Skin epidermis (tissue), 12 donors: ENCODE results near the gene SSH2.

Source experiments
- H3K27ac ChIP-seq, 21 experiments: fragments of 200-600 bp; sonication (generic) in 11 of 21; one replicate each; pipeline ENCODE4 v1.5.0; 2020; ENCODE audit warnings: mild to moderate bottlenecking in 3 of 21, inconsistent platforms in 2 of 21, moderate library complexity in 2 of 21
- H3K4me3 ChIP-seq, 7 experiments: fragments of 200-600 bp; sonication (generic) in 2 of 7; one replicate each; pipeline ENCODE4 v1.5.0; 2020; ENCODE audit warnings: inconsistent platforms in 2 of 7, mild to moderate bottlenecking in 2 of 7, moderate library complexity in 1 of 7

Gene SSH2

GRCh38 chr17:29622337-29623282 is 307.4 kb downstream of the SSH2 start, which contains the start of gene CORO6:
TSS of gene CORO6 (minus strand) at chr17:29622912. CDS start at chr17:29621421, 1,491 bp downstream.
- Histone ChIP-seq H3K4me3 (peak within 1 kb of the TSS; percentile 47 to 56 (median 52)), H3K27ac (peak within 1 kb of the TSS in 12 of 21 experiments; percentile 2 to 55 (median 32))

- Histone ChIP-seq H3K27ac (peak overlapping the region in 2 of 21 experiments; percentile 17 to 25), H3K4me3 (peak overlapping the region in 6 of 7 experiments; percentile 47 to 56 (median 52))
Observed at GRCh38 chr17:29621751-29622194, 308.3 kb downstream of the SSH2 start.

DNA sequence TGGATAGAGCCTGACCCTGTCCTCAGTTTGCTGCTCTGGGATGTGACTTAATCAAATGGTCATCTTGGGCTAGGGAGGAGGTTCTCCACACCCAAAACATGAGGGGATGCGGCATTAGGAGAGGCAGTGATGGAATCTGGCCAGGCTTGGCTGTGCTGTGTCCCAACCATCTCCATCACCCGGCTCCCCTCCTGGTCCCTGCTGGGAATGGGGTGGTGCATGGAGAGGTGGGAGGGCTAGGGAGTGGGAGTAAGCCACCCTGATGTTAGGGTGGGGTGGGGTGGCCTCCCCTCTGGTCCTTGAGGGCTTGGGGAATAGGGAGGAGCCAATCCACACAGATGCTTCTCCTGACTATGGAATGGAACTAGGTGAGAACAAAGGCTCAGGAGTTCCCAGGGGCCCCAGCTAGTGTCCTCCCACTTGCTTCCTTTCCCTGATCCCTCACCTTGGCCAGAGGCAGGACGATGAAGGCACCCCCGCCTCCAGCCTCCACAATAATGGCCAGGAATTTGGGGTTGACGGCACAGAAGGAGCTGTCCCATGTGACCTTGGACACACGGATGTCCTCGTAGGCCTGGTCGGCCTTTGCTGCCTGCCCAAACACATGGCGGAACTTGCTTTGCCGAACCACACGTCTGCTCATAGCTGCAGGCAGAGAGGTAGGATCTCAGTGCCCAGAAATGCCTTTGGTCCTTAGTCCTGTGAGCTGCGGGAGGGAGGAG is 309.1 kb downstream of the SSH2 start:
- no peak overlapping the region for H3K4me3 ChIP-seq
- H3K27ac ChIP-seq: no peak overlapping the region

DNA sequence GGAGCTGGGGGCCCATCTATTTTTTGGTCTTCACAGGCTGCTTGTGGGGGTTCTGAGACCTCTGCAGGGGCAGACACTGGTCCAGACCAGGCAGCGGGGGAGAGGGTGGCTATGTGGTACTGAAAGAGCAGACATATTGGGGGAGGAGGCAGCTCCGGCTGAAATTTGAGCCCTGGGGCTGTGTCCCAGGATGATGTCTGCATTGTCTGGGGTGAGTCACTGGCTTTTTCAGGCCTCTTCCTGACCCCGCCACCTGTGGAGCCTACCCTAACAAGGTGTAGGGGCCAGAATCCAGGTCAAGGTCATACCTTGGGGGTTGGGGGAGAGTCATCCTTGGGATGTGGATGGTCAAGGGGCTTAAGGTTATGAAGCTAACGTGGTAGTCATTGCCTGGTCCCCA is 309.8 kb downstream of the SSH2 start:
- Histone ChIP-seq H3K27ac (no peak overlapping the region), H3K4me3 (no peak overlapping the region)

DNA sequence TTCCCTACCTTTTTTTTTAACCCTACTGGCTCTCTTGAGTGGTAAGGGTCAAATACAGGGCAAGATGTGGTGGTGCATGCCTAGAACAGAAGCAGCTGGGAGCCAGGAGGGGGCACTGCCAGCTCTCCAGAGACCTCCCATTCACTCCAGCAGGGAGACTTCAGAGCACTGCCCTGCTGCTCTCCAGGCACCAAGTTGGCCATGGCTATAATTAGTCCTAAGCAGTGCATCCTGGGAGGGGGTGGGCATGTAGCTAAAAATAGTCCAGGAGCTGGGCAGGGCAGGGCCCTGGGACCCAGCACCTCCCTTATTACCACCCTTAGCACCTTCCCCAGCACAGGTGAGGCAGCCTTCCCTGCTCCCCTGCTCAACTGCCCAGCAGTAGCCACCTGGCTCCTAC is 310.8 kb downstream of the SSH2 start:
- H3K4me3 ChIP-seq: no peak overlapping the region
- no peak overlapping the region for H3K27ac ChIP-seq

- Histone ChIP-seq H3K4me3 (peak overlapping the region in 5 of 7 experiments; percentile 10 to 44 (median 35)), H3K27ac (peak overlapping the region in 3 of 21 experiments; percentile 0 to 71 (median 14))
Observed at GRCh38 chr17:29618272-29619065, 311.6 kb downstream of the SSH2 start.

DNA sequence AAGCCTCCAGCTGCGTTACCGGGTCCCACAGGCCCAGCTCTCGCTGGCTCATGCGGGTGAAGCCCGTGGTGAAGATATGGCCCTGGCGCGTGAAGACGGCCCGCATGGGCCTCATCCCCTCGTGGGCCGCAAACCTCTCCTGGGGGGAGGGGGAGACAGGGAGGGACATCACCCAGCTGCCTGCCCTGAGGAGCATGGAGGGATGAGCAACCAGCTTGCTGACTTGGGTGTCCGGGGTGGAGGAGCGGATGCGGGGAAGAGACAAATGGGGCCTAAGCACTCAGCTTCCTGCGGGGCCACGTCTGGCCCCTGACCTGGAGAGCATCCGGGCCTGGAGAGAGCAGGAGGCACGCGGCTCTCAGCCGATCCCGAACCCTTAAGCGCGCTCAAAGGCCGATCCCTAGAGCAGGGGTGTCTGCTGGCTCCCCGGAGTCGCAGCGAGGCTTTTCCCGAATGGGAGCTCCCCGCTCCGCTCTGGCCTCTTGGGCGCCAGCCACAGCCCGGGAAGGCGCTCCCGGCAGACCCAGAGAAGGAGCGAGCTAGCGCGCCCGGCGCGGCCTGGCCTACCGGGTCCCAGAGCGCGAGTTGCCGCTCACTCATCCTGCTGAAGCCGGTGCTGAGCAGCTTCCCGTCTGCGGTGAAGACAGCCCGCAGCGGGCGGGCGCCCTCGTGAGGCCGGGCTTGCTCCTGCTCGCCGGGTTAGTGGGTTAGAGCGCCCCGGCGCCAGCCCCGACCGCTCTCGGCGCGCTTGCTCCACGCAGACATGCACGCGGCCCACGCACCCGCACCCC is 312.4 kb downstream of the SSH2 start:
- H3K27ac ChIP-seq: peak overlapping the region in 12 of 21 experiments; percentile 0 to 72 (median 38)

GRCh38 chr17:29617125-29617480 is 312.9 kb downstream of the SSH2 start:
- H3K27ac ChIP-seq: peak overlapping the region in 3 of 21 experiments; percentile 47 to 72 (median 71)
- H3K4me3 ChIP-seq: peak overlapping the region; percentile 10 to 44 (median 30)

More for the DNA sequence above, 312.4 kb downstream of the SSH2 start:
- H3K4me3 ChIP-seq: peak overlapping the region; percentile 10 to 44 (median 30)

DNA sequence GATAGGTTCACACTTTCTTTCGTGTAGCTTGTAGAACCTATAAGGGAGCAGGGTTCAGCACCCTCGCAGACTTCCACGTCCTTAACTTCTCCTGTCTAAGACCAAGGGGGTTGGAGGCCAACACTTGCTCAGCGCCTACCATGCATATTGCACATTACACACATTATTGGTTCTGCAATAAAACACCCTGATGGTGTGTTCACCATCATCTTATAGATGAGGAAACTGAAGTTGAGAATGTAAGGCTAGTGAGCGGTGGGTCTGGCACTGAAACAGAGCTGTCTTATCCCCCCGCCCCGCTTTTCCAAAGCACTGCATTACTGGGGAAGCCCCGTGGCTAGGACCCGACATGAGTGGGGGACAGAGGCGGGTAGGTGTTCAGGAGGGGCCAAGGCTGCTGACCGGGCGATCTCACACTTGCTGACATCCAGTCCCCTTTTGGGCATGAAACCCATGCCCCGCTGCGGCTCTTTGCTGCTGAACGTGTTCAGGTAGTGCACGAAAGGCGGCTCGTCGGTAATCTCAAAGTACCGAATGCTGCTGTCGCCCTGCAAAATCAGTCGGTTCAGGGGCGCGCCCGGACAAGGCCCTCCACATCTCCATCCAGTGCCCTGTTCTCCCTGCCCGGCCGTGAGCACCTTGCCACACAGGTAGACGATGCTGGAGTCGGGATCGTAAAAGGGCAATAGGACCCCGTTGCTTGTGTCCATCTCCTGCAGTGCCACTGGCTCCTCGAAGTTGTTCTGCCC is 313.6 kb downstream of the SSH2 start:
- Histone ChIP-seq H3K27ac (no peak overlapping the region), H3K4me3 (peak overlapping the region; percentile 4 to 44 (median 24))

DNA sequence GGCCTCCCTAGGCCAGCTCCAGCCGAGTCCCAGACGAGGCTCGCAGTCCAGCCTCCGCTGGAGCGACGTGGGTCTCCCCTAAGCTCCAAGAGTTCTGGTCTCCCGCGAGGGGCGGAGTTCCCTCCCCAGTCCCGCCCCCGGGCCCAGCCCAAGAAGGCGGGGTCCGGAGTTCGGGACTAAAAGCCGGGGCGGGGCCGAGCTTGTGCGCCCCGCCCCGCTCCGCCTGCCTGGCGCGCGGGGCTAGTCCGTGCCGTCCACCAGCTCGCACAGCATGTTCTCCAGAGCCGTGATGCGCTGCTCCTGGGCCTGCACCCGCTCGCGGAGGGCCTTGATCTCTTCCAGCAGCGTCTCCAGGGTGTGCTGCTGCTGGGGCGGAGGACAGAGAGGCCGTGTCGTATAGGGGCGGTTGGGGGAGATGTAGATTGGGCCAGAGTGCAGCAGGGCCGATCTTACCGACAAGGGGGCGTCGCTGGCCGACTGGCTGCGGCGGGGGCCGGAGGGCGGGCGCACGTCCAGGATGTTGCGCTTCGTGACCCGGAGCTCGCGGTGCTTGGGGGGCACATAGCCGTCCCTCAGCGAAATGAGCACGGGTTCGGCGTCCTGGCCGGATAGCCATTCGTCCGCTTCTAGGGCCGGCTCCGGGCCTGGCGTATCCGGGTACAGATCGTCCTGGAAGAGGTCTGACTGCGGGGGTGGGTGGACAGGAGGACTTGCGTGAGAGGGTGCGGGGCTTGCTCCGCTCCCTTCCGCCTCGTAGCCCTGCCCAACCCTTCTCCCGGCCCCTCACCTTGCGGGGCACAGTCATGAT is 314.3 kb downstream of the SSH2 start:
- Histone ChIP-seq H3K4me3 (peak overlapping the region; percentile 4 to 44 (median 24)), H3K27ac (peak overlapping the region in 9 of 21 experiments; percentile 3 to 79 (median 53))

DNA sequence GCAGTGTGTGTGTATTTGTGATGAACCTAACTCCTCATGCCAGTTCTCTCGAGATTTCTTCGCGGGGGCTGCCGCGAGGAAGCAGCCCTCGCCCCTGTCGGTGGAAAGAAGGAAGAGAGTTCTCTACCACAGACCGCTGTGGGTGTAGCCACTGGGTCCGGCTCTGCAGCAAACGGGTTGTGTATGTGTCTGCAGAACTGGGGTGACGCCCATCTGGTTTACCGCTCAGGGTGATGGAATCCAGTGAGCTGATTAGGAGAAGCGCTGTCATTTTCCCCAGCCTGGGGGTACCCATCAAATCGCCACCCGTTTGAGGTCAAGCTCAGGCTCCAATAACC is 315.0 kb downstream of the SSH2 start:
- H3K4me3 ChIP-seq: peak overlapping the region; percentile 4 to 44 (median 24)
- peak overlapping the region in 9 of 21 experiments; percentile 3 to 79 (median 53) for H3K27ac ChIP-seq

DNA sequence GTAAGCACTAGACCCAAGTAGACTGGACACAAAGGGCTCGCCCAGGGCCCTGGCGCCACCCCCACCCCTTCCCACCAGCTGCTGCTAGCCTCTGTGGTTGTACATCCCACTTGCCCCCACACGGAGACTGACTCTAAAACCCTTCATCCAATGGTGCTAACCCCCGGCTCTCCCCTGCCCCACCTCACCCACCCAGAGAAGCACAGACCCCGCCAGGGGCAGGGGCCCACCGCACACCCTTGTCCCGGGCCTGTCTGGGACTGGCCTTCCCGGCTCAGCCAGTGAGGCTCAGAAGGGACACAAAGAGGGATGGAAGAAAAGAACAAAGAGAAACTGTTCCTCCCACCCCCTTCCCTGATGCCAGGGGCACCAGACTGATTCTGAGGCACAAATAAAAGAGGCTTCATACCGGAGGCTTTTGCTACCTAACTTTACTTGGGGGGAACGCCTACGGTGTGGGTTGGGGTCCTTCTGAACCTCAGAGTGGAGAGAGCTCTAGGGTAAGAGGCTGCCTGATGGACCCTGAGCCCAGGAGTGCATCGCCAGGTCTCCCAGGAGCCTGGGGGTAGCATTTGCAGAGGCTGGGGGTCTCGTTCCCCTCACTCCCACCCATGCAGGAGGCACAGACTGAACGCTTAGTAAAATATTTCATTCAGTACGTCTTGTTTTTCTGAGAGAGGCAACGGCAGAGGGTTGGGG is 315.5 kb downstream of the SSH2 start:
- peak overlapping the region in 2 of 21 experiments; percentile 3 to 79 for H3K27ac ChIP-seq
- H3K4me3 ChIP-seq: peak overlapping the region in 1 of 7 experiments; percentile 35

- Histone ChIP-seq H3K27ac (peak overlapping the region in 2 of 21 experiments; percentile 24 to 63), H3K4me3 (peak overlapping the region in 6 of 7 experiments; percentile 16 to 32 (median 22))
Observed at GRCh38 chr17:29613856-29614255, 316.2 kb downstream of the SSH2 start.

DNA sequence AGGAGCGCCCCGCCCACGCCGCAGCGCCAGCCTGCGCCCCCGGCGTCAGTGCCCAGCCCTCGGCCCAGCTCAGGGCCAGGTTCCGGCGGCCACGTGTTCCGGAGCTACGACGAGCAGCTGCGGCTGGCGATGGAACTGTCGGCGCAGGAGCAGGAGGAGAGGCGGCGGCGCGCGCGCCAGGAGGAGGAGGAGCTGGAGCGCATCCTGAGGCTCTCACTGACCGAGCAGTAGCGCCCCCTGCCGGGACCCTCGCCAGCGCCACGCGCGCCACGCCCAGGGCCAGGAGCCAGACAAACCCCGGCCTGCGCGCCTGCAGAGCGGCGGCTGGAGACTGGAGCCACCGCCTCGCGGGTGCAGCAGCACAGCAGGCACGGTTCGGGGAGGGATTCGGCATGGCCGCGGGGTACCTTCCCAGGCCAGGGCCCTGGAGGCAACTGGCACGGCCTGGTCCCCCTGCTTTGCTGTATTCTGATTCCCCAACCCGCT is 316.6 kb downstream of the SSH2 start:
- peak overlapping the region in 6 of 7 experiments; percentile 16 to 32 (median 22) for H3K4me3 ChIP-seq
- H3K27ac ChIP-seq: peak overlapping the region in 5 of 21 experiments; percentile 15 to 63 (median 22)

DNA sequence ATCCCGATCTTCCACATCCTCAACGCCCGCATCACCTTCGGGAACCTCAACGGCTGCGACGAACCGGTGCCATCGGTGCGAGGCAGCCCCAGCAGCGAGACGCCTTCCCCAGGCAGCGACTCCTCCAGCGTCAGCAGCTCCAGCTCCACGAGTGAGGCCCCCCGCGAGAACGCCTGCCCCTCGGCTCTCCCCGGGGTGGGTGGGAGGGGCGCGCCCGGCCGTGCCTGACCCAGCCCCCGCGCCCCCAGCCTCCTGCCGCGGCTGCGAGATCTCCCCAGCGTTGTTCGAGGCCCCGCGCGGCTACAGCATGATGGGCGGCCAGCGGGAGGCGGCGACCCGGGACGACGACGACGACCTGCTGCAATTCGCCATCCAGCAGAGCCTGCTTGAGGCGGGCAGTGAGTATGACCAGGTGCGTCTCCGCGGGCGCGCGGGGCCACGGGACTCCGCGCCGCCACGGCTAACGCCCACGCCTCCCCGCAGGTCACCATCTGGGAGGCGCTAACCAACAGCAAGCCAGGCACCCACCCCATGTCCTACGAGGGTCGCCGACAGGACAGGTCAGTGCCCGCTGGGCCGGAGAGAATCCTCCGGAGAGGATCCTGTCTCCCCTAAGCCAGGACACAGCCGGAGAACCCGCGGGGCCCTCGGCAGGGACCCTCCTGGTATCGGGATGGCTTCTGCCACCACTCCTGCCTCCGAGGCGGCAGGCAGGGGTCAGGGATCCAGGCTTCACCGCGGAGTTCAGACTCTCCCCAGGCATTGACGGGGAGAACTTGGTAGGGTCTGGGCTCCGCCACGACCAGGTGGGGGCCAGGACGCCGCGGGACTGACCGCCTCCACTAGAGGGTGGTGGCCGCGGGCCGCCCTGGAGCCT is 317.4 kb downstream of the SSH2 start:
- H3K27ac ChIP-seq: peak overlapping the region in 3 of 21 experiments; percentile 15 to 22 (median 17)
- H3K4me3 ChIP-seq: peak overlapping the region in 6 of 7 experiments; percentile 16 to 32 (median 22)
